IMR-90 (cell line): ENCODE data around the gene MPP1. TPM values are rescaled to one million over a fixed set of nuclear protein-coding genes. Genes with fewer than 3 reads are reported as not detected.

ENCODE experiments used
- ATAC-seq: fragments of 200-7000 bp; cut with Tn5 transposase; 2 replicates; pipeline ENCODE4 v1.9.1; 2020; ENCODE audit warnings: low read depth, mild to moderate bottlenecking, moderate library complexity
- BruUV-seq: library from RNA; stranded (reverse); fragments of 400-500 nt; replicated peaks from 2 replicates; lab custom pipeline; 2021; lab: Mats Ljungman, UMichigan
- CTCF ChIA-PET: fragments of 300-600 bp; formaldehyde crosslinking; extraction: SDS; loops from one replicate; lab custom pipeline; 2021; ENCODE audit warnings: antibody characterized with exemption; lab: Yijun Ruan, JAX
- POLR2A ChIA-PET: fragments of 300-600 bp; sonication (Branson Sonifier 250); formaldehyde crosslinking; loops from one replicate; lab custom pipeline; 2022; ENCODE audit warnings: antibody characterized with exemption; ENCODE audit not compliant: unreplicated experiment; lab: Charles Lee
- DNase-seq: peaks from one replicate; pipeline ENCODE4 v3.0.0; 2013
- H2AFZ ChIP-seq: replicated peaks from 2 replicates; pipeline ENCODE3; 2013; ENCODE audit warnings: low read length, mild to moderate bottlenecking; ENCODE audit not compliant: poor library complexity
- H2AK5ac ChIP-seq: 2 replicates; pipeline ENCODE4 v1.6.1; 2013; ENCODE audit warnings: low read depth, low read length, inconsistent platforms
- H2AK9ac ChIP-seq: replicated peaks from 2 replicates; pipeline ENCODE3; 2013; ENCODE audit warnings: mild to moderate bottlenecking, low read depth, low read length, moderate library complexity; ENCODE audit not compliant: poor library complexity
- H2BK120ac ChIP-seq: 2 replicates; pipeline ENCODE4 v1.6.1; 2013; ENCODE audit warnings: low read depth, low read length, inconsistent platforms
- H2BK15ac ChIP-seq: 3 replicates; pipeline ENCODE4 v1.6.1; 2013; ENCODE audit warnings: low read depth, low read length, inconsistent platforms
- H2BK20ac ChIP-seq: 2 replicates; pipeline ENCODE4 v1.6.1; 2013; ENCODE audit warnings: low read depth, mild to moderate bottlenecking, inconsistent platforms, low read length, moderate library complexity
- H2BK5ac ChIP-seq: 2 replicates; pipeline ENCODE4 v1.6.1; 2013; ENCODE audit warnings: mild to moderate bottlenecking, low read depth, low read length, inconsistent platforms; ENCODE audit not compliant: poor library complexity, severe bottlenecking
- H3K14ac ChIP-seq: replicated peaks from 2 replicates; pipeline ENCODE4 v1.6.1; 2013; ENCODE audit warnings: low read depth, low read length, inconsistent platforms
- H3K18ac ChIP-seq: 2 replicates; pipeline ENCODE4 v1.6.1; 2013; ENCODE audit warnings: low read depth, low read length, control low read depth
- H3K23ac ChIP-seq: 2 replicates; pipeline ENCODE4 v1.6.1; 2013; ENCODE audit warnings: low read depth, low read length, inconsistent platforms
- H3K27ac ChIP-seq: 2 replicates; pipeline ENCODE4 v1.5.1; 2013; ENCODE audit warnings: mild to moderate bottlenecking, control low read depth, low read length; ENCODE audit not compliant: insufficient read depth
- H3K27me3 ChIP-seq: 2 replicates; pipeline ENCODE4 v1.6.1; 2013; ENCODE audit warnings: low read length; ENCODE audit not compliant: control insufficient read depth, insufficient read depth
- H3K36me3 ChIP-seq: 2 replicates; pipeline ENCODE4 v1.6.1; 2013; ENCODE audit warnings: low read length, mixed read lengths; ENCODE audit not compliant: control insufficient read depth, insufficient read depth
- H3K4ac ChIP-seq: 2 replicates; pipeline ENCODE4 v1.6.1; 2013; ENCODE audit warnings: low read depth, low read length, inconsistent platforms
- H3K4me1 ChIP-seq: 2 replicates; pipeline ENCODE4 v1.6.1; 2013; ENCODE audit warnings: low read length, mixed read lengths; ENCODE audit not compliant: control insufficient read depth, insufficient read depth
- H3K4me2 ChIP-seq: 2 replicates; pipeline ENCODE4 v1.6.1; 2013; ENCODE audit warnings: low read depth, mild to moderate bottlenecking, control low read depth, low read length, moderate library complexity
- H3K4me3 ChIP-seq: 2 replicates; pipeline ENCODE4 v1.5.1; 2013; ENCODE audit warnings: low read depth, mild to moderate bottlenecking, control low read depth, low read length, moderate library complexity; ENCODE audit not compliant: insufficient read depth
- H3K56ac ChIP-seq: 2 replicates; pipeline ENCODE4 v1.6.1; 2013; ENCODE audit warnings: low read length, inconsistent platforms; ENCODE audit not compliant: insufficient read depth; ENCODE audit errors: extremely low read depth
- H3K79me1 ChIP-seq, 2 experiments: 2 replicates each; pipeline ENCODE4 v1.6.1; 2013; ENCODE audit warnings: low read length in 2 of 2, inconsistent platforms in 1 of 2, low read depth in 1 of 2
- H3K9ac ChIP-seq: 2 replicates; pipeline ENCODE4 v1.6.1; 2013; ENCODE audit warnings: low read depth, low read length, control low read depth
- H3K9me1 ChIP-seq: 2 replicates; pipeline ENCODE4 v1.6.1; 2013; ENCODE audit warnings: low read length, inconsistent platforms; ENCODE audit not compliant: insufficient read depth
- H3K9me3 ChIP-seq: 2 replicates; pipeline ENCODE4 v1.6.1; 2013; ENCODE audit warnings: low read length; ENCODE audit not compliant: control insufficient read depth, insufficient read depth
- H4K20me1 ChIP-seq: 2 replicates; pipeline ENCODE4 v1.6.1; 2013; ENCODE audit warnings: low read length, inconsistent platforms; ENCODE audit not compliant: insufficient read depth
- H4K5ac ChIP-seq: 2 replicates; pipeline ENCODE4 v1.6.1; 2013; ENCODE audit warnings: mild to moderate bottlenecking, low read depth, low read length, control low read depth
- H4K8ac ChIP-seq, 2 experiments: 2 replicates each; pipeline ENCODE4 v1.6.1; 2013; ENCODE audit warnings: low read depth in 2 of 2, low read length in 2 of 2, control low read depth in 1 of 2, inconsistent platforms in 1 of 2
- H4K91ac ChIP-seq: 2 replicates; pipeline ENCODE4 v1.6.1; 2013; ENCODE audit warnings: low read depth, low read length, inconsistent platforms; ENCODE audit not compliant: insufficient read depth
- BHLHE40 ChIP-seq: fragments of 150-350 bp; IDR thresholded peaks from 2 replicates; pipeline ENCODE4 v1.6.1; 2016; ENCODE audit warnings: mild to moderate bottlenecking, low read depth, low read length
- CEBPB ChIP-seq: IDR thresholded peaks from 2 replicates; pipeline ENCODE4 v1.6.1; 2012; ENCODE audit warnings: low read depth, low read length, improper control_type of control experiment
- CHD1 ChIP-seq: IDR thresholded peaks from 2 replicates; pipeline ENCODE4 v1.6.1; 2012; ENCODE audit warnings: low read depth, low read length, improper control_type of control experiment
- CTCF ChIP-seq: conservative IDR thresholded peaks from 2 replicates; pipeline ENCODE4 v1.5.1; 2012; ENCODE audit warnings: mild to moderate bottlenecking, low read depth, low read length, improper control_type of control experiment
- ELK1 ChIP-seq: fragments of 150-350 bp; IDR thresholded peaks from 2 replicates; pipeline ENCODE4 v1.6.1; 2016; ENCODE audit warnings: low read depth, mild to moderate bottlenecking, low read length, moderate library complexity, borderline replicate concordance
- FOS ChIP-seq: fragments of 150-350 bp; IDR thresholded peaks from 2 replicates; pipeline ENCODE4 v1.6.1; 2016; ENCODE audit warnings: low read depth, low read length
- MAFK ChIP-seq: IDR thresholded peaks from 2 replicates; pipeline ENCODE4 v1.6.1; 2012; ENCODE audit warnings: low read depth, low read length, improper control_type of control experiment
- MAZ ChIP-seq: IDR thresholded peaks from 2 replicates; pipeline ENCODE4 v1.6.1; 2012; ENCODE audit warnings: low read depth, mild to moderate bottlenecking, low read length, improper control_type of control experiment, moderate library complexity, borderline replicate concordance
- MXI1 ChIP-seq: IDR thresholded peaks from 2 replicates; pipeline ENCODE4 v1.6.1; 2012; ENCODE audit warnings: low read depth, mild to moderate bottlenecking, low read length, moderate library complexity, borderline replicate concordance
- NFE2L2 ChIP-seq: fragments of 150-350 bp; IDR thresholded peaks from 2 replicates; pipeline ENCODE4 v1.6.1; 2016; ENCODE audit warnings: low read depth, mild to moderate bottlenecking, low read length
- POLR2A ChIP-seq: IDR thresholded peaks from 2 replicates; pipeline ENCODE4 v1.6.1; 2012; ENCODE audit warnings: mild to moderate bottlenecking, low read depth, low read length
- RAD21 ChIP-seq: IDR thresholded peaks from 2 replicates; pipeline ENCODE4 v1.6.1; 2012; ENCODE audit warnings: low read length, improper control_type of control experiment
- RCOR1 ChIP-seq: IDR thresholded peaks from 2 replicates; pipeline ENCODE4 v1.6.1; 2012; ENCODE audit warnings: mild to moderate bottlenecking, low read length, improper control_type of control experiment; ENCODE audit not compliant: insufficient replicate concordance
- RFX5 ChIP-seq: IDR thresholded peaks from 2 replicates; pipeline ENCODE4 v1.8.0; 2012; ENCODE audit warnings: low read depth, mild to moderate bottlenecking, low read length, moderate library complexity
- SMC3 ChIP-seq: fragments of 150-350 bp; IDR thresholded peaks from 2 replicates; pipeline ENCODE4 v1.6.1; 2016; ENCODE audit warnings: low read depth, mild to moderate bottlenecking, antibody characterized with exemption, low read length, moderate library complexity
- USF2 ChIP-seq: fragments of 150-350 bp; IDR thresholded peaks from 2 replicates; pipeline ENCODE4 v1.6.1; 2017; ENCODE audit warnings: mild to moderate bottlenecking, antibody characterized with exemption, low read length, low read depth
- WGBS, 2 experiments: methylation state at CpG; one replicate each; pipeline versions ENCODE4 v1.1.5 to v1.1.7; 2013; ENCODE audit warnings: missing lambda C conversion rate in 2 of 2; ENCODE audit not compliant: insufficient read length in 1 of 2; ENCODE audit errors: extremely low coverage in 2 of 2; 5-methylcytosine and 5-hydroxymethylcytosine counted together
- dilution Hi-C: fragments of 300-500 bp; cut with HindIII; formaldehyde crosslinking; loops from one replicate; pipeline ENCODE4 v1.14.3; 2018; ENCODE audit warnings: low sequenced_read_pairs; ENCODE audit not compliant: unreplicated experiment
- in situ Hi-C: fragments of 300-500 bp; cut with MboI; formaldehyde crosslinking; loops from 3 replicates; pipeline ENCODE4 v1.14.3; 2019; ENCODE audit warnings: low sequenced_read_pairs, inconsistent platforms, mixed read lengths
- intact Hi-C: fragments of 100-400 bp; cut with micrococcal nuclease; formaldehyde crosslinking; loops from 2 replicates; pipeline ENCODE4 v1.10.0; 2022
- polyA plus RNA-seq, 3 experiments: library from polyadenylated mRNA; depleted of rRNA; stranded (reverse); fragments of >200 nt; gene quantifications; 2 replicates each; pipeline ENCODE4 v1.2.3, GENCODE V29; 2012; ENCODE audit warnings: low replicate concordance in 1 of 3
- total RNA-seq: library from RNA; depleted of rRNA; stranded (reverse); fragments of >200 nt; gene quantifications from 2 replicates; pipeline ENCODE4 v1.2.3, GENCODE V29; 2012

MPP1 gene
- total and polyA plus RNA-seq, 2 of the 4 experiments (the other 2 are of a cell fraction): 35.2 to 43.0 TPM

- intact Hi-C loops: no loop called here
- H3K9me3 ChIP-seq: no peaks in the 10 kb centered on the region
- no peak overlapping the region for H2AK5ac ChIP-seq
- H3K79me1 ChIP-seq: peaks cover 3 to 6% of the 10 kb centered on the region in 2 experiments; a peak in 2 of 4 replicates
- H2BK5ac ChIP-seq: no peak overlapping the region
- CTCF ChIA-PET: no interaction called here
- no peak overlapping the region for H3K9ac ChIP-seq
- no TSS peak for BruUV-seq
- peaks cover 5% of the 10 kb centered on the region for H4K20me1 ChIP-seq
- in situ Hi-C loops: no loop called here
- WGBS, 2 experiments: 93% methylated on average over 3 of the region's 9 CpGs; no CpG with 5 or more reads in 1 of the 2 experiments
- H3K4me1 ChIP-seq: peaks cover 5% of the 10 kb centered on the region; the same call in 1 of the 2 replicates
- H2AFZ ChIP-seq: no peak overlapping the region
- H3K36me3 ChIP-seq: peaks cover 13% of the 10 kb centered on the region
- no peak overlapping the region for H3K4ac ChIP-seq
- TF ChIP-seq ELK1 (no peak), CEBPB (no peak), RFX5 (no peak), RAD21 (no peak), RCOR1 (no peak), NFE2L2 (no peak), MXI1 (no peak), POLR2A (no peak), USF2 (no peak), MAZ (no peak), FOS (no peak), SMC3 (no peak), BHLHE40 (no peak), CHD1 (no peak), CTCF (no peak), MAFK (no peak)
- no peak overlapping the region for H2BK120ac ChIP-seq
- ATAC-seq (no peak), DNase-seq (no peak)
- H2BK20ac ChIP-seq: no peak overlapping the region
- H3K18ac ChIP-seq: no peak overlapping the region
- H3K9me1 ChIP-seq: peaks cover 6% of the 10 kb centered on the region; the same call in 1 of the 2 replicates
- no peak overlapping the region for H3K23ac ChIP-seq
- H4K91ac ChIP-seq: no peak overlapping the region
- no peak overlapping the region for H2AK9ac ChIP-seq
- H3K14ac ChIP-seq: no peak overlapping the region
- no peak overlapping the region for H4K8ac ChIP-seq
- H3K4me2 ChIP-seq: no peak overlapping the region
- POLR2A ChIA-PET: no interaction called here
- no peak overlapping the region for H2BK15ac ChIP-seq
- no peaks in the 10 kb centered on the region for H3K27me3 ChIP-seq
- H3K27ac ChIP-seq: no peak overlapping the region
- dilution Hi-C loops: no loop called here
- no peak overlapping the region for H3K4me3 ChIP-seq
- no peak overlapping the region for H3K56ac ChIP-seq
- no peak overlapping the region for H4K5ac ChIP-seq
Observed at GRCh38 chrX:154780968-154781367, 24.3 kb downstream of the MPP1 start.
